Activated T-helper 2 cell treated with anti-CD3 and anti-CD28 coated beads, Interferon-gamma antibody, Interleukin-2, Interleukin-4, amounts not matched to agents 10 μg/mL and 5 μg/mL and 100 μg/mL, durations not matched to agents 14 hours and 24 hours and 36 hours (primary cell): ENCODE measurements around the gene PQBP1. TPM values are rescaled to one million over a fixed set of nuclear protein-coding genes. Genes with fewer than 3 reads are reported as not detected.

ENCODE experiments used
- DNase-seq: peaks from one replicate; pipeline ENCODE4 v3.0.0; 2021; ENCODE audit warnings: low spot score
- H3K27ac Mint-ChIP-seq: one replicate; pipeline ENCODE4 v1.8.0; 2021; ENCODE audit warnings: mixed read lengths
- H3K27me3 Mint-ChIP-seq: one replicate; pipeline ENCODE4 v1.8.0; 2021; ENCODE audit warnings: low read depth, mixed read lengths
- H3K36me3 Mint-ChIP-seq: one replicate; pipeline ENCODE4 v1.8.0; 2021; ENCODE audit warnings: low read depth, mixed read lengths
- H3K4me1 Mint-ChIP-seq: one replicate; pipeline ENCODE4 v1.8.0; 2021; ENCODE audit warnings: low read depth, mixed read lengths
- H3K4me3 Mint-ChIP-seq: one replicate; pipeline ENCODE4 v1.8.0; 2021; ENCODE audit warnings: low read depth, mild to moderate bottlenecking, moderate library complexity, mixed read lengths
- H3K9me3 Mint-ChIP-seq: one replicate; pipeline ENCODE4 v1.8.0; 2021; ENCODE audit warnings: mixed read lengths
- intact Hi-C: fragments of 100-400 bp; cut with micrococcal nuclease; formaldehyde crosslinking; loops from one replicate; pipeline ENCODE4 v1.15.1; 2023
- total RNA-seq: library from RNA; stranded (reverse); gene quantifications from 2 replicates; pipeline ENCODE4 v1.2.3, GENCODE V29; 2022

PQBP1 gene
- total RNA-seq, 1 donor from 2014 or later, result 97.3 TPM

DNA sequence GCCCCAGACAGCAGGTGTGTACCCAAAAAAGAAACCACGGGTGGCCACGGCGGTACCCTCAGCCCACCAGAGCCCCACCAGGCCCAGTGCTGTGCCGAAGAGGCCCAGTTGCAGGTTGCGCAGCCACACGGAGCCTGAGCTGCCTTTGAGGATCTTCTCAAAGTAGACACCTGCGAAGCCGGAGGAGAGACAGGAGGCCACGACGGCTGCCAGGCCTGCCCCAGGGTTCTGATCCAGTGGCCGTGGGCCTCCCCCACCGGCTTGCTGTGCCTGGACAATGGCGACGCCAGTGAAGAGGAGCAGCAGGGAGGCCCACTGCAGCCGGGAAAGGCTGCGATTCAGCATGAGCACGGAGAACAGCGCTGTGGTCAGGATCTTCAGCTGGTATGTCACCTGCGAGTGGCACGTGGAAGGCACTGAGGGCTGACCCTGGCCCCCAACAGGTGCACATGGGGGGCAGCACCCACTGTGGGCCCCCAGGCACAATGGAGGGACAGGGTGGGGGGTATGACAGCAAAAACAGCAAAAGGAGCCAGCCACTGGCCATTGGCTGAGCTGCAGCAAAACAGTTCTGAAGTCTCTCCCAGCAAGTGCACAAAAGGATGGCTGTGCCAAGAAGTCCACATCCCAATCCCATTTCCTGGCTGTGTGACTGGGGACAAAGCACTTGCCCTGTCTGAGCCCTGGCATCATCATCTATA, 7.5 kb downstream of the PQBP1 start:
- intact Hi-C loops, result no loop called here
- no peak for DNase-seq
- H3K4me3 Mint-ChIP-seq, result no peak overlapping the region
- H3K9me3 Mint-ChIP-seq, result no peaks in the 10 kb centered on the region
- peaks cover 40% of the 10 kb centered on the region for H3K36me3 Mint-ChIP-seq
- no peaks in the 10 kb centered on the region for H3K27me3 Mint-ChIP-seq
- no peaks in the 10 kb centered on the region for H3K4me1 Mint-ChIP-seq
- no peak overlapping the region for H3K27ac Mint-ChIP-seq

DNA sequence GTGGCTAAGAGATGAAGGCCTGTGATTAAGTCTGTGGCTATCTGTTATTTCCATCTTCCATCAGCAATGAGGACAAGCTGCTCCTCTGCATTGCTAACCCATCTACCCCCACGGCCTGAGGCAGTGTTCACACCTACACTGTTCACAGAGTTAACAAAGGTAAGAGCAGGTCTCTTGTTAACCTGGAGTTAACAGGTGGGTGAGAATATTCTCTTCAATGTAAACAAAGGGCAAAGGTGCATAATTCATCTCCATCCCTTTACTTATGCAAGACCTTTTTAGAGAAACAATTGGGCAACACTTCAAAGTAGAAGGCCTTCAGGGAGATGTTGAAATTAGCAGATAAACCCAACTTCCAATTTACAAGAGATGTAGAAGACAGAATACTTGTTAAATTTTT, 10.9 kb downstream of the PQBP1 start:
- H3K36me3 Mint-ChIP-seq, result peaks cover 42% of the 10 kb centered on the region
- no peaks in the 10 kb centered on the region for H3K9me3 Mint-ChIP-seq
- H3K27ac Mint-ChIP-seq, result peak overlapping the region; percentile 47

DNA sequence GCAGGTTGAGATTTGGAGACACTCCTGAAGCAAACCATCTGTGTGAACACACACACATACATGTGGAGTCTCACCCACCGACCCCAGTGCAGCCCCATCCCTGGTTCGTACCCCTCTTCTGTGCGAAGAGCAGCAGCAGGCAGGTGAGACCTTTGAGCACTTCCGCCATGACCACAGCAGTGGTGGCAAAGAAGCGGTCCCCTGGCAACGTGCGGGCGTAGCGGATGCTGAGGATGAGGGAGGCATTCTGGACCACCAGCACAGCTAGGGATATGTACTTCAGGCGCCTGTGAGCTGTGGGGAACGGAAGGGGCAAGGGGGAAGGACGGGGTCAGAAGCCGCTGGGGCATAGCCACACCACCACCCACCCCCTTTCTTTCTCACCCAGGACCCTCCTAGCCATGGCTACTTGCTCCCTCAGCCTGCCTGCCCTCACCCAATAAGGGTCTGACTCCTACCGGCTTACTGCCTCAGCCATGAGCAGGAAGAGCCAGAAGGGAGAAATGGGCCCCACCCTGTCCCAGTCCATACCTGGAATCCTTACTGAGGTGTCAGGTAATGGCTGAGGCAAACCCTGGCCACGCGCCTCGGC, 12.1 kb downstream of the PQBP1 start:
- Mint-ChIP-seq H3K4me3 (no peak overlapping the region), H3K27ac (no peak overlapping the region), H3K9me3 (no peaks in the 10 kb centered on the region), H3K27me3 (no peaks in the 10 kb centered on the region), H3K4me1 (peaks cover 26% of the 10 kb centered on the region), H3K36me3 (peaks cover 46% of the 10 kb centered on the region)
- intact Hi-C loops, result loop anchor here (10.0 kb wide), 1 partner anchor 265 kb away; no protein-coding TSS in a partner anchor
- DNase-seq, result no peak

More for the DNA sequence above, 10.9 kb downstream of the PQBP1 start:
- Mint-ChIP-seq H3K4me3 (no peak overlapping the region), H3K27me3 (no peaks in the 10 kb centered on the region), H3K4me1 (peaks cover 17% of the 10 kb centered on the region)
- no peak for DNase-seq
- intact Hi-C loops, result no loop called here

DNA sequence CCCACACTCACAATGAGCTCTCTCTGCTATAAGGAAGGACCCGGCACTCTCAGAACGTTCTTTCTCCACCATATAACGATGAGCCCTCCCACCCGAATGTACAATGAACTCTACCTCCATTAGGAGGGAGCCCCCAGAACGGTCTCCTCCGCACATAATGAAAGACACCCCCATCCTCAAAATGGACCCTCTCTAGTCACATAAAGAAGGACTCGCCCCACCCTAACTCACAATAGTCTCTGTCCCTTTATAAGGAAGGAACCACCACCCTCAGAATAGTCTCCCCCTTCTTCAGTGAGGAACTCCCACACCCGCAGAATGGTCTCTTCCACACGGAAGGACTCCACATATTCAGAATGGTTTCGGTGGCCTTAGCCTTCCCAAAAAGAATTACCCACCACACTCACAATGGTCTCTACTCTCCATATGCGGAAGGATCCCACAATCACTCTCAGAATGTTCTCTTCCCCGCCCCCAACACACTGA, 13.2 kb downstream of the PQBP1 start:
- Mint-ChIP-seq H3K27me3 (no peaks in the 10 kb centered on the region), H3K27ac (peak overlapping the region; percentile 95), H3K9me3 (no peaks in the 10 kb centered on the region), H3K4me1 (peaks cover 28% of the 10 kb centered on the region), H3K4me3 (peak overlapping the region; percentile 94), H3K36me3 (peaks cover 53% of the 10 kb centered on the region)
- DNase-seq, result no peak
- intact Hi-C loops, result loop anchor here (10.0 kb wide), 1 partner anchor 266 kb away; no protein-coding TSS in a partner anchor

DNA sequence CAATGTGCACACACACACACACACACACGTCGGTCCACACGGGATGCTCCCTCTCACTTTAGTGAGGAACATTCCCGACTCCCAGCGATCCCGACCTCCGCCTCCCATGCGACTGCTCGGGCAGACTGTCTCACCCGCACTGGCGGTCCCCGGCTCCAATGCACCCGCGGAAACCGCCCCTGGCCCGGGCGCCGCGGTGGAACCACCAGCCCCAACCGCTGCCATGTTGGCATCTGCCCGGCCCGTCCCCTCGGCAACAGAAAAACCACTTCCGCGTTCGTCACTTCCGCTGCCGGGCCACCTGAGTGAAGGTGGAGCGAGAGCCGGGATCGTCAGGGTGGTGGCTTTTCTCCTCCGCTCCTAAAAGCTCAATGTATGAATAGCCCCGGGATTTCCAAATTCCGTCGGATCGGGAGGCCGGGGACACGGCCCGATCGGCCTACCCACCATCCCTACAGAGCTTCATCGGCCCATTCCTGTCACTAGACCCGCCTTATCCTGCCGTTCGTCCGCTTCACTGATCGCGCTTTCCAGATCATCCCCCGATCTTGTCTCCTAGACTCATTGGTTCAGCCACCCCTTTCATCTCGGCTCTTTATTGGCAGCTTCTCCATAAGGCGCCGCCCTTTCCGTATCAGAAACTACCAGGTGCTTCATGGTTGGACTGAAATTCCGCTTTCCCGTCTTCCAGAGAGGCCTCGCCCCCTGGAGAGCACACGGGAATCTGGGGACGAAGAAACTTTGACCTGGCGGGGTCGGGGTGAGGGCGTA, 13.9 kb downstream of the PQBP1 start, which contains the start of gene SLC35A2:
Gene SLC35A2 (minus strand): TSS at position 235 of the 771 bp plus-strand sequence. CDS start 10 bp downstream, at position 225.
- Mint-ChIP-seq H3K9me3 (no peaks in the 10 kb centered on the region), H3K4me1 (peaks cover 28% of the 10 kb centered on the region), H3K4me3 (peak within 1 kb of the TSS; percentile 94), H3K27me3 (no peaks in the 10 kb centered on the region), H3K27ac (peak within 1 kb of the TSS; percentile 95), H3K36me3 (peaks cover 59% of the 10 kb centered on the region)
- peak; percentile 83 for DNase-seq
- intact Hi-C loops, result loop anchor here (10.0 kb wide), 1 partner anchor 267 kb away; no protein-coding TSS in a partner anchor

DNA sequence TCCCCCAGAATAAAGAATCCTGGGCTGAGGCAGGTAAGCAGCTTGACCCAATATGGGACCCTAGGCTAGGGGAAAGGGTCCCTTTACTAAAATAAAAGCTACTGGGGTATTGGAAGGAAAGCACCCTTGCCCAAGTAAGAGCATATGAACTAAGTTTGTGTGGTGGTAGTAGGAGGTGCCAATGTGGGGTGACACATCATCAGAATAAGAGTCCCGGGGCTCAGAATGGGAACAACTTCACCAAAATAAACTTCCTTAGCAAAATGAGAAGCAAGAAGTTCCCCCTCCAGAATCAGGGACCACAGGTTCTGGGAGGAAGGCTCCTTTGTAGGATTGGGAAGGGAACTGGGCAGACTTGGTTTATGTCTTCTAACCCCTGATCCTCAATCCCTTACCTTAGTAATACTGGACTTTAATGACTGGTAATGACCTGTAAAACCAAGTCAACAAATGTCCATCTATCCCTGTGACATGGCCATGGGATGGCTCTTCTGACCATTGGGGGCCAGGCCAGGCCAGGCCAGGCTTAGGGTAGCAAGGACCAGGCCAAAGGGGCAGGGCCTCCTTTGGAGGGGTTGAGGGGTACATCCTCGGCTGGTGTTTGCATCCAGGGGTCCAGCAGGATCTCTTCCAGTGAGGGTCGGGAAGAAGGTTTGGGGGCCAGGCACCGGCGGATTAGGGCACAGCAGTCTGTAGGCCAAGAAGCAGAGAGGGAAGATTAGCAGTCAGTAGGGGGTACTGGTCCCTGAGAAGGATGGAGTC, 16.1 kb downstream of the PQBP1 start:
- Mint-ChIP-seq H3K4me3 (peak overlapping the region; percentile 91), H3K36me3 (peaks cover 79% of the 10 kb centered on the region), H3K9me3 (no peaks in the 10 kb centered on the region), H3K27ac (peak overlapping the region; percentile 63), H3K27me3 (no peaks in the 10 kb centered on the region), H3K4me1 (peaks cover 30% of the 10 kb centered on the region)
- intact Hi-C loops, result loop anchor here (10.0 kb wide), 1 partner anchor 269 kb away; no protein-coding TSS in a partner anchor
- no peak for DNase-seq

GRCh38 chrX:48914593-48915493, 17.1 kb downstream of the PQBP1 start:
- intact Hi-C loops, result loop anchor here (5.0 to 10.0 kb wide), 2 partner anchors 42 to 270 kb away; partner anchors contain the start of gene OTUD5
- no peaks in the 10 kb centered on the region for H3K27me3 Mint-ChIP-seq
- H3K9me3 Mint-ChIP-seq, result no peaks in the 10 kb centered on the region
- H3K27ac Mint-ChIP-seq, result peak overlapping the region; percentile 58
- no peak for DNase-seq
- H3K4me3 Mint-ChIP-seq, result peak overlapping the region; percentile 91
- peaks cover 82% of the 10 kb centered on the region for H3K36me3 Mint-ChIP-seq
- H3K4me1 Mint-ChIP-seq, result peaks cover 34% of the 10 kb centered on the region

DNA sequence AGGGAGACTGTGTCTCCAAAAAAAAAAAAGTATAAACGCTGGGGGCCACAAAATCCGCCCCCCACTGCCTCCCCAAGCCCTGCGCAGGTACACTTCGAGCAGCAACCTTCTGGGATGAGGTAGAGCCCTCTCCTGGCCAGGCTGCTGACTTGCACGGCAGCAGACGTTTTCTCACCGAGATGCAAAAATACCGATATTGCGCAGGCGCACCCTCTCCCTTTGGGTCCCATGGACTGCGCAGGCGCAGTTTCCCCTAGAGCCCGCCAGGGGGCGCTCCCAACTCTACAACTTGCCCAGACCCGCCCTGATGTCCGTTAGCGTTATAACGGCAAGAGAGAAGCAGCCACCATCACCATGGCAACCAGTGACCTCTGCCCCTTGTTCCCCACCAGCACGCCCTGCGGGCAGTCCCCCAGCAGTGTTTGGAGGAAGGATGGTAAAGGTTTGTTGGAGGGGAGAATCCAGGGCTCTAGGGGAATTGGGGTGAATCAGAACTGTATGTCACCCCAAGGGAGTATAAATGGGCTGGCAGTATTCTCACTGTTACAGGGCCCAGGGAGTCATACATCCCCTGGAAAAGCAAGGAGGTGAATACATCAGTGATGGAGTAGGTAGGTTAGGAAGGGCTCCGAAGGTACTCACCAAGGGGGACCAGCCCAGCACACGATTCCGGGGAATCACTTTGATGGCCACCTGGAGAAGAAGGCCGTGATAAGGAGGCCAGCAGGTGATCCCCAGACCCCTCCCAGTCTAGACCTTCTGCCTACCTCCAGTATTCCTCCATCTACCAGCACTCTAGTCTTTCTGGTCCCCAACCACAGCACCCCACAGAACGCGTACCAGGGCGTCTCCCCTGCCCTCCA, 19.6 kb downstream of the PQBP1 start:
- peak overlapping the region; percentile 97 for H3K27ac Mint-ChIP-seq

DNA sequence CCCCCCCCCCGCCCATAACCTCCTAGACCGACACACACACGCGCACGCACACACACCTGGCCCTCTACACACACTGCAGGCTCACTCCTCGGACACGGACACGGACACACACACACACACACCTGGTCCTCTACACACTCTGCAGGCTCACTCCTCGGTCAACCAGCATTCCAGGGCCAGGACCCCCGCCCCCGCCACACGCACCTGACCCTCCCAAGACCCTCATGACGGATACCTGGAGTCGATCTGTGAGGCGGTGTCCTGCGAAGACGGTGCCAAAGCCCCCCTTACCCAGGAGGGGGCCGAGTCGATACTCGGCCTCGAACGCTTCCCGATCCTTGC, 20.5 kb downstream of the PQBP1 start:
- intact Hi-C loops, result loop anchor here (5.0 to 10.0 kb wide), 2 partner anchors 39 to 273 kb away; partner anchors contain the start of gene OTUD5
- H3K27me3 Mint-ChIP-seq, result no peaks in the 10 kb centered on the region
- DNase-seq, result no peak
- H3K4me3 Mint-ChIP-seq, result peak overlapping the region; percentile 91
- no peaks in the 10 kb centered on the region for H3K9me3 Mint-ChIP-seq
- H3K4me1 Mint-ChIP-seq, result peaks cover 37% of the 10 kb centered on the region
- H3K27ac Mint-ChIP-seq, result peak overlapping the region; percentile 97
- peaks cover 72% of the 10 kb centered on the region for H3K36me3 Mint-ChIP-seq

More for the DNA sequence above, 19.6 kb downstream of the PQBP1 start:
- Mint-ChIP-seq H3K9me3 (no peaks in the 10 kb centered on the region), H3K4me3 (peak overlapping the region; percentile 91), H3K36me3 (peaks cover 74% of the 10 kb centered on the region), H3K27me3 (no peaks in the 10 kb centered on the region), H3K4me1 (peaks cover 35% of the 10 kb centered on the region)
- intact Hi-C loops, result loop anchor here (5.0 to 10.0 kb wide), 2 partner anchors 40 to 273 kb away; partner anchors contain the start of gene OTUD5
- peak; percentile 87 for DNase-seq

- H3K27me3 Mint-ChIP-seq, result no peaks in the 10 kb centered on the region
- peak within 1 kb of the TSS; percentile 97 for H3K27ac Mint-ChIP-seq
- H3K4me1 Mint-ChIP-seq, result peaks cover 35% of the 10 kb centered on the region
- intact Hi-C loops, result loop anchor here (1.0 to 10.0 kb wide), 5 partner anchors 19 to 274 kb away; partner anchors contain the start of genes OTUD5, PQBP1, TFE3 and TIMM17B
- no peaks in the 10 kb centered on the region for H3K9me3 Mint-ChIP-seq
- peaks cover 67% of the 10 kb centered on the region for H3K36me3 Mint-ChIP-seq
- peak within 1 kb of the TSS; percentile 91 for H3K4me3 Mint-ChIP-seq
- DNase-seq, result peak; percentile 90
Observed at GRCh38 chrX:48918643-48919340, 21.1 kb downstream of the PQBP1 start, which contains the start of gene PIM2. Gene PIM2, minus strand, starts transcription at chrX:48919024. Its CDS starts 190 bp downstream, at chrX:48918834.
